Measurements from ENCODE around the gene FBXO45. TPM values are rescaled to one million over a fixed set of nuclear protein-coding genes. Genes with fewer than 3 reads are reported as not detected.
"Not testable (repeated sequence)": the region's sequence is repeated elsewhere in the genome, so short reads cannot be mapped to it uniquely, and the experiment has no call there.

FBXO45 gene
- total and polyA plus RNA-seq, 2 experiments from 2014 or later, result 2.1 to 10.7 TPM

GRCh38 chr3:196617256-196617655, 48.8 kb downstream of the FBXO45 start:
- H3K79me2 ChIP-seq (ENCODE audit: insufficient read depth), result no peaks in the 10 kb centered on the region
- H3K27me3 ChIP-seq (replicated peaks; ENCODE audit: insufficient read depth), result no peaks in the 10 kb centered on the region
- H3K9me2 ChIP-seq (ENCODE audit: insufficient read depth), result no peaks in the 10 kb centered on the region
- H3F3A ChIP-seq (ENCODE audit: insufficient read depth), result no peaks in the 10 kb centered on the region
- in situ Hi-C loops (cut with MboI), result no loop called here
- no peak overlapping the region for H3K27ac ChIP-seq
- no peak for DNase-seq
- TF ChIP-seq EZH2 (IDR thresholded peaks at IDR 0.05; ENCODE audit: insufficient read depth, poor library complexity, severe bottlenecking), result no peak
- TF ChIP-seq EZH2phosphoT487 (IDR thresholded peaks at IDR 0.05; ENCODE audit: insufficient read depth, low read depth), result no peak
- H3K4me2 ChIP-seq (ENCODE audit: unreplicated experiment), result no peak overlapping the region
- no peaks in the 10 kb centered on the region for H3K4me1 ChIP-seq (ENCODE audit: insufficient read depth)
- H4K20me1 ChIP-seq (ENCODE audit: insufficient read depth), result no peaks in the 10 kb centered on the region
- no peak overlapping the region for H3K9ac ChIP-seq
- 82 to 84% methylated on average over 5 of the region's 5 CpGs for WGBS, 2 experiments (ENCODE audit: low coverage in 1 of 2, low lambda C conversion rate in 2 of 2, missing lambda C conversion rate in 2 of 2)
- no peaks in the 10 kb centered on the region for H3K36me3 ChIP-seq (ENCODE audit: low read depth)
- H2AFZ ChIP-seq, result no peak overlapping the region
- H3K4me3 ChIP-seq, result no peak overlapping the region
- H3K9me3 ChIP-seq (ENCODE audit: low read depth), result no peaks in the 10 kb centered on the region

- in situ Hi-C loops (cut with MboI), result no loop called here
- DNase-seq, result no peak
- no peak overlapping the region for H3K27ac ChIP-seq
- H3K9ac ChIP-seq, result no peak overlapping the region
- H3K36me3 ChIP-seq (ENCODE audit: low read depth), result no peaks in the 10 kb centered on the region
- no peaks in the 10 kb centered on the region for H3F3A ChIP-seq (ENCODE audit: insufficient read depth)
- H3K9me2 ChIP-seq (ENCODE audit: insufficient read depth), result no peaks in the 10 kb centered on the region
- no peak overlapping the region for H3K4me2 ChIP-seq (ENCODE audit: unreplicated experiment)
- WGBS, 2 experiments (ENCODE audit: low coverage in 1 of 2, low lambda C conversion rate in 2 of 2, missing lambda C conversion rate in 2 of 2), result 26 to 33% methylated on average over 5 of the region's 5 CpGs
- H3K4me1 ChIP-seq (ENCODE audit: insufficient read depth), result no peaks in the 10 kb centered on the region
- H3K4me3 ChIP-seq, result no peak overlapping the region
- H3K27me3 ChIP-seq (replicated peaks; ENCODE audit: insufficient read depth), result no peaks in the 10 kb centered on the region
- no peak for TF ChIP-seq EZH2 (IDR thresholded peaks at IDR 0.05; ENCODE audit: insufficient read depth, poor library complexity, severe bottlenecking)
- TF ChIP-seq EZH2phosphoT487 (IDR thresholded peaks at IDR 0.05; ENCODE audit: insufficient read depth, low read depth), result no peak
- no peaks in the 10 kb centered on the region for H3K79me2 ChIP-seq (ENCODE audit: insufficient read depth)
- no peaks in the 10 kb centered on the region for H4K20me1 ChIP-seq (ENCODE audit: insufficient read depth)
- no peaks in the 10 kb centered on the region for H3K9me3 ChIP-seq (ENCODE audit: low read depth)
- peak overlapping the region; percentile 62; the same call in 1 of the 2 replicates for H2AFZ ChIP-seq
Observed at GRCh38 chr3:196619223-196619622, 50.8 kb downstream of the FBXO45 start.

GRCh38 chr3:196619627-196620026, 51.2 kb downstream of the FBXO45 start:
- H3K4me3 ChIP-seq; H3K4me2 ChIP-seq (ENCODE audit: unreplicated experiment); H3K27ac ChIP-seq; H3K36me3 ChIP-seq (ENCODE audit: low read depth); H3K4me1 ChIP-seq (ENCODE audit: insufficient read depth); H3F3A ChIP-seq (ENCODE audit: insufficient read depth); H3K27me3 ChIP-seq (replicated peaks; ENCODE audit: insufficient read depth); H3K9me3 ChIP-seq (ENCODE audit: low read depth); DNase-seq; in situ Hi-C loops (cut with MboI); H3K9ac ChIP-seq; H4K20me1 ChIP-seq (ENCODE audit: insufficient read depth); H3K9me2 ChIP-seq (ENCODE audit: insufficient read depth); H2AFZ ChIP-seq; H3K79me2 ChIP-seq (ENCODE audit: insufficient read depth): not testable (repeated sequence)
- 43 to 45% methylated on average over 2 of the region's 5 CpGs for WGBS, 2 experiments (ENCODE audit: low coverage in 1 of 2, low lambda C conversion rate in 2 of 2, missing lambda C conversion rate in 2 of 2)

- Histone ChIP-seq H2AFZ (no peak overlapping the region), H3K9me3 (ENCODE audit: low read depth) (no peaks in the 10 kb centered on the region), H3K79me2 (ENCODE audit: insufficient read depth) (no peaks in the 10 kb centered on the region), H3K4me1 (ENCODE audit: insufficient read depth) (no peaks in the 10 kb centered on the region), H3K27ac (no peak overlapping the region), H3K4me2 (ENCODE audit: unreplicated experiment) (no peak overlapping the region), H3K9me2 (ENCODE audit: insufficient read depth) (no peaks in the 10 kb centered on the region), H4K20me1 (ENCODE audit: insufficient read depth) (no peaks in the 10 kb centered on the region), H3K4me3 (no peak overlapping the region), H3F3A (ENCODE audit: insufficient read depth) (no peaks in the 10 kb centered on the region), H3K36me3 (ENCODE audit: low read depth) (no peaks in the 10 kb centered on the region), H3K27me3 (replicated peaks; ENCODE audit: insufficient read depth) (no peaks in the 10 kb centered on the region), H3K9ac (no peak overlapping the region)
- TF ChIP-seq EZH2 (IDR thresholded peaks at IDR 0.05; ENCODE audit: insufficient read depth, poor library complexity, severe bottlenecking) (no peak), EZH2phosphoT487 (IDR thresholded peaks at IDR 0.05; ENCODE audit: insufficient read depth, low read depth) (no peak)
- in situ Hi-C loops (cut with MboI), result no loop called here
- 63 to 68% methylated on average over 10 of the region's 10 CpGs for WGBS, 2 experiments (ENCODE audit: low coverage in 1 of 2, low lambda C conversion rate in 2 of 2, missing lambda C conversion rate in 2 of 2)
- DNase-seq, result peak; percentile 33
Observed at GRCh38 chr3:196620161-196620604, 51.7 kb downstream of the FBXO45 start.

GRCh38 chr3:196620684-196621083, 52.2 kb downstream of the FBXO45 start:
- H4K20me1 ChIP-seq (ENCODE audit: insufficient read depth), result no peaks in the 10 kb centered on the region
- WGBS, 2 experiments (ENCODE audit: low coverage in 1 of 2, low lambda C conversion rate in 2 of 2, missing lambda C conversion rate in 2 of 2), result 90 to 91% methylated on average over 2 of the region's 2 CpGs
- H2AFZ ChIP-seq, result no peak overlapping the region
- H3K79me2 ChIP-seq (ENCODE audit: insufficient read depth), result no peaks in the 10 kb centered on the region
- H3K9ac ChIP-seq, result no peak overlapping the region
- H3K36me3 ChIP-seq (ENCODE audit: low read depth), result no peaks in the 10 kb centered on the region
- H3K9me3 ChIP-seq (ENCODE audit: low read depth), result no peaks in the 10 kb centered on the region
- no peak overlapping the region for H3K4me2 ChIP-seq (ENCODE audit: unreplicated experiment)
- no peaks in the 10 kb centered on the region for H3K9me2 ChIP-seq (ENCODE audit: insufficient read depth)
- no peak for TF ChIP-seq EZH2phosphoT487 (IDR thresholded peaks at IDR 0.05; ENCODE audit: insufficient read depth, low read depth)
- no peak for TF ChIP-seq EZH2 (IDR thresholded peaks at IDR 0.05; ENCODE audit: insufficient read depth, poor library complexity, severe bottlenecking)
- in situ Hi-C loops (cut with MboI), result no loop called here
- DNase-seq, result no peak
- no peaks in the 10 kb centered on the region for H3K27me3 ChIP-seq (replicated peaks; ENCODE audit: insufficient read depth)
- H3K27ac ChIP-seq, result no peak overlapping the region
- no peaks in the 10 kb centered on the region for H3K4me1 ChIP-seq (ENCODE audit: insufficient read depth)
- H3K4me3 ChIP-seq, result no peak overlapping the region
- no peaks in the 10 kb centered on the region for H3F3A ChIP-seq (ENCODE audit: insufficient read depth)

Measured in GM23248 (cell line).